ENCODE data around the gene ADAP1. TPM values are rescaled to one million over a fixed set of nuclear protein-coding genes. Genes with fewer than 3 reads are reported as not detected.

Gene ADAP1
- total RNA-seq, 1 experiment from 2014 or later, result 77.6 TPM

GRCh38 chr7:908159-908581 is 46.3 kb downstream of the ADAP1 start:
- Histone ChIP-seq H3K4me1 (no peaks in the 10 kb centered on the region), H3K27me3 (replicated peaks; ENCODE audit: control insufficient read depth, insufficient read depth, low read length) (no peaks in the 10 kb centered on the region), H3K36me3 (ENCODE audit: control insufficient read depth, insufficient read depth, low read length) (no peaks in the 10 kb centered on the region), H3K4me3 (ENCODE audit: low read depth, low read length) (no peak overlapping the region), H3K9me3 (no peaks in the 10 kb centered on the region)
- POLR2A ChIA-PET, result no interaction called here
- Mint-ChIP-seq H3K36me3 (ENCODE audit: insufficient read depth, unreplicated experiment) (peaks cover 7% of the 10 kb centered on the region), H3K4me3 (ENCODE audit: unreplicated experiment) (no peak overlapping the region), H3K4me1 (ENCODE audit: low read depth, unreplicated experiment) (no peaks in the 10 kb centered on the region), H3K9me3 (ENCODE audit: unreplicated experiment) (no peaks in the 10 kb centered on the region), H3K27me3 (ENCODE audit: insufficient read depth, unreplicated experiment) (no peaks in the 10 kb centered on the region), H3K27ac (ENCODE audit: unreplicated experiment) (no peak overlapping the region)
- no peak for DNase-seq
- CTCF ChIA-PET, result interaction anchor here (0.6 kb wide), 1 partner anchor 404 kb away, joined by 3 read pairs; no protein-coding TSS in a partner anchor
- no peak for TF ChIP-seq CTCF (IDR thresholded peaks at IDR 0.05; ENCODE audit: insufficient read depth in 1 of 2, low read depth in 1 of 2, low read length in 1 of 2, severe bottlenecking in 1 of 2, unreplicated experiment in 1 of 2)
- intact Hi-C loops (cut with micrococcal nuclease; ENCODE audit: unreplicated experiment), result no loop called here
- no TSS peak for BruUV-seq (replicated peaks)

- H3K4me1 ChIP-seq, result no peaks in the 10 kb centered on the region
- BruUV-seq (replicated peaks), result no TSS peak
- Mint-ChIP-seq H3K4me1 (ENCODE audit: low read depth, unreplicated experiment) (no peaks in the 10 kb centered on the region), H3K27ac (ENCODE audit: unreplicated experiment) (no peak overlapping the region), H3K4me3 (ENCODE audit: unreplicated experiment) (no peak overlapping the region), H3K9me3 (ENCODE audit: unreplicated experiment) (no peaks in the 10 kb centered on the region), H3K36me3 (ENCODE audit: insufficient read depth, unreplicated experiment) (peaks cover 8% of the 10 kb centered on the region), H3K27me3 (ENCODE audit: insufficient read depth, unreplicated experiment) (no peaks in the 10 kb centered on the region)
- DNase-seq, result no peak
- intact Hi-C loops (cut with micrococcal nuclease; ENCODE audit: unreplicated experiment), result no loop called here
- no peaks in the 10 kb centered on the region for H3K9me3 ChIP-seq
- ChIA-PET CTCF (no interaction called here), POLR2A (no interaction called here)
- TF ChIP-seq CTCF (IDR thresholded peaks at IDR 0.05; ENCODE audit: insufficient read depth in 1 of 2, low read depth in 1 of 2, low read length in 1 of 2, severe bottlenecking in 1 of 2, unreplicated experiment in 1 of 2), result no peak
- H3K36me3 ChIP-seq (ENCODE audit: control insufficient read depth, insufficient read depth, low read length), result no peaks in the 10 kb centered on the region
- no peaks in the 10 kb centered on the region for H3K27me3 ChIP-seq (replicated peaks; ENCODE audit: control insufficient read depth, insufficient read depth, low read length)
- no peak overlapping the region for H3K4me3 ChIP-seq (ENCODE audit: low read depth, low read length)
Observed at GRCh38 chr7:907158-907980, 47.1 kb downstream of the ADAP1 start.

GRCh38 chr7:906776-907157 is 47.7 kb downstream of the ADAP1 start:
- H3K4me1 ChIP-seq, result no peaks in the 10 kb centered on the region
- no peak overlapping the region for H3K4me3 ChIP-seq (ENCODE audit: low read depth, low read length)
- ChIA-PET CTCF (no interaction called here), POLR2A (no interaction called here)
- BruUV-seq (replicated peaks), result no TSS peak
- Mint-ChIP-seq H3K27me3 (ENCODE audit: insufficient read depth, unreplicated experiment) (no peaks in the 10 kb centered on the region), H3K36me3 (ENCODE audit: insufficient read depth, unreplicated experiment) (peaks cover 7% of the 10 kb centered on the region), H3K4me1 (ENCODE audit: low read depth, unreplicated experiment) (no peaks in the 10 kb centered on the region), H3K9me3 (ENCODE audit: unreplicated experiment) (no peaks in the 10 kb centered on the region), H3K4me3 (ENCODE audit: unreplicated experiment) (no peak overlapping the region), H3K27ac (ENCODE audit: unreplicated experiment) (no peak overlapping the region)
- no peaks in the 10 kb centered on the region for H3K36me3 ChIP-seq (ENCODE audit: control insufficient read depth, insufficient read depth, low read length)
- no peaks in the 10 kb centered on the region for H3K27me3 ChIP-seq (replicated peaks; ENCODE audit: control insufficient read depth, insufficient read depth, low read length)
- H3K9me3 ChIP-seq, result no peaks in the 10 kb centered on the region
- intact Hi-C loops (cut with micrococcal nuclease; ENCODE audit: unreplicated experiment), result no loop called here
- no peak for DNase-seq
- no peak for TF ChIP-seq CTCF (IDR thresholded peaks at IDR 0.05; ENCODE audit: insufficient read depth in 1 of 2, low read depth in 1 of 2, low read length in 1 of 2, severe bottlenecking in 1 of 2, unreplicated experiment in 1 of 2)

All from Caco-2 (cell line).